Right atrium auricular region (tissue), 2 donors: ENCODE results near the gene CD164L2. TPM values are rescaled to one million over a fixed set of nuclear protein-coding genes. Genes with fewer than 3 reads are reported as not detected.

Experiments used
- DNase-seq: peaks from one replicate; pipeline ENCODE4 v3.0.0-alpha.2; 2019; ENCODE audit warnings: low spot score
- H3K27ac ChIP-seq, 2 donors: fragments of 200-600 bp; sonication (generic); 1 replicate in 1 of 2; 2 replicates in 1 of 2; pipeline ENCODE4 v1.5.1; 2016 to 2019
- H3K27me3 ChIP-seq, 2 donors: fragments of 200-600 bp; sonication (generic); one replicate each; pipeline versions ENCODE4 v1.5.1 to v1.6.0; 2017 to 2019
- H3K36me3 ChIP-seq: fragments of 200-600 bp; sonication (generic); one replicate; pipeline ENCODE4 v1.5.1; 2016
- H3K4me1 ChIP-seq, 2 donors: fragments of 200-600 bp; sonication (generic); one replicate each; pipeline versions ENCODE4 v1.5.1 to v1.6.0; 2017 to 2019
- H3K4me3 ChIP-seq, 2 donors: fragments of 200-600 bp; sonication (generic); 1 replicate in 1 of 2; 2 replicates in 1 of 2; pipeline ENCODE4 v1.5.1; 2017 to 2019; ENCODE audit warnings: mild to moderate bottlenecking in 1 of 2, moderate library complexity in 1 of 2
- H3K9me3 ChIP-seq, 2 donors: fragments of 200-600 bp; sonication (generic); one replicate each; pipeline ENCODE4 v1.5.1; 2019
- CTCF ChIP-seq, 2 donors: fragments of 200-600 bp; sonication (generic); IDR thresholded peaks; one replicate each; pipeline ENCODE4 v1.5.1; 2019; ENCODE audit warnings: antibody characterized with exemption in 2 of 2
- total RNA-seq, 2 donors: library from RNA; depleted of rRNA; stranded (reverse); fragments of >200 nt; gene quantifications; one replicate each; pipeline ENCODE4 v1.1.0, GENCODE V29; 2016

Gene CD164L2
- total RNA-seq, 2 donors from 2014 or later: not detected

DNA sequence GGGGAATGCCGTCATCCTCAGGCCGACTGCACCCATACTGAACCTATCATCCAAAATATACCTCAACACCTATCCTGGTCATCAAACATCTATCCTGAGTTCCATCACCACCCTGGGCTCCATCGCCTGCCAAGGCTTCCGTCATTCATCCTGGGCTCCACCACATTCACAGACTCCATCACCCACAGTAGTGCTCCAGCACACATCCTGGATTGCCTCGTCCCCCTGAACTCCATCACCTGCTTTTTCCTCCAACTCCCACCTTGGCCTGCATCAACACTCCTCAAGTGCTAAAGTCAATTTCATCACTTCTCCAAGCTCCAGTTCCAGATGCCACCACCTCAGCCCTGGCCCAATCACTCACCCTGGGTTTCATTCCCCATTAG is 24.2 kb downstream of the CD164L2 start:
- Histone ChIP-seq H3K27me3 (no peaks in the 10 kb centered on the region), H3K4me3 (no peak overlapping the region), H3K27ac (no peak overlapping the region), H3K9me3 (no peaks in the 10 kb centered on the region), H3K4me1 (peaks cover 0 to 14% of the 10 kb centered on the region in 2 donors), H3K36me3 (peaks cover 96% of the 10 kb centered on the region)
- no peak for DNase-seq
- no peak for TF ChIP-seq CTCF (IDR thresholded peaks at IDR 0.05)

GRCh38 chr1:27358038-27358927 is 24.9 kb downstream of the CD164L2 start:
- peaks cover 0 to 12% of the 10 kb centered on the region in 2 donors for H3K4me1 ChIP-seq
- TF ChIP-seq CTCF (IDR thresholded peaks at IDR 0.05): no peak
- no peak for DNase-seq
- peaks cover 96% of the 10 kb centered on the region for H3K36me3 ChIP-seq
- H3K27ac ChIP-seq: no peak overlapping the region
- H3K4me3 ChIP-seq: no peak overlapping the region
- H3K27me3 ChIP-seq: no peaks in the 10 kb centered on the region
- no peaks in the 10 kb centered on the region for H3K9me3 ChIP-seq

DNA sequence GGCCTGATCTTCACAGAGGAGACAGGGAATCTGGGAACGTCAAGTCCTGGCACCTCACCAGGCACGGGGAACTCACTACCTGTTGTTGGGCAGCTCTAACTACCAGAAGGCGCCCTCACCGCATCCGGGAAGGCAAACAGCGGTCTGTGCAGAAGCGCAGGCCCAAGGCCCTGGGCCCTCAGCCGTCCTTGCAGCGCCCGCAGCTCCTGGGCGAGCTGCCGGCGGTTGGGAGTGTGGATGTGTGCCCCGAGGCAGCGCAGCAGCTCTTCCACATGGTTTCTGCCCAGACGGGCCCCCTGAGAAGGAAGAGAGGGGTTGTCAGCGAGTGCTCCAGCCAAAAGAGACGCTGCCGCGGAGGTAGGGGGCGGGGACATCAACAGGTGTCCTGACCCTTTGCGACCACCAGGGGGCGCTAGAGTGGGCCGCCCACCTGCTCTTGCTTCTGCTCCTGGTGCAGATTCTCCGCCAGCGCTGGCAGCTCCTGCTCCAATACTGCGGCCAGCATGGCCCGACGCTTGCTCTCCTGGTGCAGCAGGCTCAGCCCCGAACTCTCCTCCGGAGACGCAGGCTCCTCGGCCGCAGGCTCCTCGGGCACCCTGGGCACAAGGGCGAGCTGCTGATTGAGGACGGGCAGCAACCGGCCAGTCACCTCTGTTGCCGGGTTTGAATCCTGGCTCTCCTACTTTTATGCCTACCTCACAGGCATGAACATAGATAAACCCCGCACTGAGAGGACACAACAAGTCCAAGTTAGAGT is 25.7 kb downstream of the CD164L2 start:
- no peaks in the 10 kb centered on the region for H3K27me3 ChIP-seq
- no peaks in the 10 kb centered on the region for H3K9me3 ChIP-seq
- H3K27ac ChIP-seq: peak overlapping the region in 1 of 2 donors; percentile 27
- peak; percentile 96 to 98 for TF ChIP-seq CTCF (IDR thresholded peaks at IDR 0.05)
- peaks cover 0 to 12% of the 10 kb centered on the region in 2 donors for H3K4me1 ChIP-seq
- DNase-seq: peak; percentile 74
- H3K4me3 ChIP-seq: no peak overlapping the region
- peaks cover 92% of the 10 kb centered on the region for H3K36me3 ChIP-seq

DNA sequence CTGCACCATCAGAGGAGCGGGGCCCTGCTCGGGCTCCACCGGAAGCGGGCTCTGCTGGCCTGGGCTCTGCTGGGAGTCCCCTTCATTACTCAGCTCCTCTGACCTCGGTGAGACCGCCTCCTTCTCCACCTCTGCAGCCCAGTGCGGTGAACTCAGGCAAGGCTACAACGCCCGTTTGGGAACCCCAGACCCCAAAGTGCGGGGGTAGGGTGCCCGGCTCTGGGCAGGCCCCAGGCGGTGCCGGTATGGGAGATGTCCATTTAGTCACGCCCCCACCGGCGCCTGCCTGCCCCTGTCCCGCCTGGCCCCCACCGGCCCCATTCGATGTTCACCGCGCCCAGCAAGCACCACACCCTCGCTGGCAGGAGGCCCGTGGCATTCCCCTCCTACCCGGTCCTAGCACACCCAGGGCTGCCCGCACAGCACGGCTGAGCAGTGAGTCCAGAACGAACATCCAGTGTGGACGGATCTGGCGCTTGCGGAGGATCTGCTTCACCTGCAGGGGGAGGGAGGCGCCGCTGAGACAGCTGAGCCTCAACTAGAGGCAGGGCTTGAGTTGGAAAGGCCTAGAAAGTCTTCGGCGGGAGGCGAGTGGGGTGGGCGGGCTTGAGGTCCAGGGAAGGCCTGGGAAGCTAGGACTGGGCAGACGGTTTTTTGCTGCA is 26.4 kb downstream of the CD164L2 start:
- Histone ChIP-seq H3K27me3 (no peaks in the 10 kb centered on the region), H3K36me3 (peaks cover 85% of the 10 kb centered on the region), H3K4me3 (no peak overlapping the region), H3K4me1 (peaks cover 0 to 12% of the 10 kb centered on the region in 2 donors), H3K27ac (no peak overlapping the region), H3K9me3 (no peaks in the 10 kb centered on the region)
- no peak for DNase-seq
- TF ChIP-seq CTCF (IDR thresholded peaks at IDR 0.05): no peak

GRCh38 chr1:27356277-27356618 is 26.9 kb downstream of the CD164L2 start:
- no peak overlapping the region for H3K4me3 ChIP-seq
- H3K27me3 ChIP-seq: no peaks in the 10 kb centered on the region
- no peak for DNase-seq
- TF ChIP-seq CTCF (IDR thresholded peaks at IDR 0.05): no peak
- peaks cover 80% of the 10 kb centered on the region for H3K36me3 ChIP-seq
- H3K9me3 ChIP-seq: no peaks in the 10 kb centered on the region
- H3K27ac ChIP-seq: no peak overlapping the region
- peaks cover 0 to 15% of the 10 kb centered on the region in 2 donors for H3K4me1 ChIP-seq
